Trophoblast cell (in vitro differentiated cells and primary cell): Measurements from ENCODE around the gene PSTPIP1.
"Not testable (repeated sequence)": the region's sequence is repeated elsewhere in the genome, so short reads cannot be mapped to it uniquely, and the experiment has no call there.

Experiments used
- DNase-seq, 2 donors: peaks; one replicate each; pipeline ENCODE4 v3.0.0-alpha.2; 2016
- H2AFZ ChIP-seq: 2 replicates; pipeline ENCODE4 v1.6.1; 2013; ENCODE audit warnings: low read length, moderate library complexity, mild to moderate bottlenecking; ENCODE audit not compliant: insufficient read depth, poor library complexity
- H2AK5ac ChIP-seq: 2 replicates; pipeline ENCODE4 v1.6.1; 2013; ENCODE audit warnings: mild to moderate bottlenecking, low read length
- H2BK120ac ChIP-seq: 2 replicates; pipeline ENCODE4 v1.6.1; 2013; ENCODE audit warnings: low read length, mild to moderate bottlenecking, moderate library complexity; ENCODE audit not compliant: insufficient read depth, poor library complexity
- H2BK12ac ChIP-seq: 2 replicates; pipeline ENCODE4 v1.6.1; 2013; ENCODE audit warnings: mild to moderate bottlenecking, low read length, moderate library complexity
- H2BK5ac ChIP-seq: 2 replicates; pipeline ENCODE4 v1.6.1; 2013; ENCODE audit warnings: low read length, low read depth, moderate library complexity, mild to moderate bottlenecking; ENCODE audit not compliant: poor library complexity
- H3K14ac ChIP-seq: 2 replicates; pipeline ENCODE4 v1.6.1; 2013; ENCODE audit warnings: mild to moderate bottlenecking, low read length
- H3K18ac ChIP-seq: 2 replicates; pipeline ENCODE4 v1.6.1; 2013; ENCODE audit warnings: mild to moderate bottlenecking, low read length
- H3K23ac ChIP-seq: 2 replicates; pipeline ENCODE4 v1.6.1; 2013; ENCODE audit warnings: low read length
- H3K27ac ChIP-seq: 2 replicates; pipeline ENCODE4 v1.5.1; 2013; ENCODE audit warnings: low read depth, mild to moderate bottlenecking, inconsistent platforms, low read length, moderate library complexity
- H3K27me3 ChIP-seq: 2 replicates; pipeline ENCODE4 v1.6.1; 2013; ENCODE audit warnings: inconsistent platforms, mild to moderate bottlenecking, low read length, moderate library complexity; ENCODE audit not compliant: insufficient read depth
- H3K36me3 ChIP-seq, 2 experiments: 1 replicate in 1 of 2; 2 replicates in 1 of 2; pipeline ENCODE4 v1.6.1; 2013; ENCODE audit warnings: low read length in 2 of 2, mild to moderate bottlenecking in 2 of 2, moderate library complexity in 1 of 2; ENCODE audit not compliant: insufficient read depth in 2 of 2, control insufficient read depth in 1 of 2
- H3K4ac ChIP-seq: 2 replicates; pipeline ENCODE4 v1.6.1; 2013; ENCODE audit warnings: low read depth, mild to moderate bottlenecking, low read length, moderate library complexity
- H3K4me1 ChIP-seq, 2 experiments: 1 replicate in 1 of 2; 2 replicates in 1 of 2; pipeline ENCODE4 v1.6.1; 2013; ENCODE audit warnings: low read length in 2 of 2, mild to moderate bottlenecking in 2 of 2, moderate library complexity in 1 of 2; ENCODE audit not compliant: insufficient read depth in 2 of 2, control insufficient read depth in 1 of 2
- H3K4me2 ChIP-seq: 2 replicates; pipeline ENCODE4 v1.6.1; 2013; ENCODE audit warnings: inconsistent platforms, mild to moderate bottlenecking, low read length, moderate library complexity
- H3K4me3 ChIP-seq: 2 replicates; pipeline ENCODE4 v1.5.1; 2013; ENCODE audit warnings: mild to moderate bottlenecking, low read depth, low read length, inconsistent platforms
- H3K79me1 ChIP-seq: one replicate; pipeline ENCODE4 v1.6.1; 2013; ENCODE audit warnings: low read length
- H3K79me2 ChIP-seq: 2 replicates; pipeline ENCODE4 v1.6.1; 2013; ENCODE audit warnings: low read length, mild to moderate bottlenecking; ENCODE audit not compliant: control insufficient read depth, insufficient read depth, poor library complexity
- H3K9ac ChIP-seq: 2 replicates; pipeline ENCODE4 v1.6.1; 2013; ENCODE audit warnings: mild to moderate bottlenecking, low read length
- H3K9me3 ChIP-seq: 2 replicates; pipeline ENCODE4 v1.6.1; 2013; ENCODE audit warnings: low read depth, mild to moderate bottlenecking, control low read depth, inconsistent platforms, low read length; ENCODE audit not compliant: insufficient read depth
- H4K12ac ChIP-seq: 2 replicates; pipeline ENCODE4 v1.6.1; 2013; ENCODE audit warnings: low read depth, mild to moderate bottlenecking, low read length, moderate library complexity
- H4K8ac ChIP-seq: 2 replicates; pipeline ENCODE4 v1.6.1; 2013; ENCODE audit warnings: low read depth, mild to moderate bottlenecking, low read length, moderate library complexity
- H4K91ac ChIP-seq: one replicate; pipeline ENCODE4 v1.6.1; 2013; ENCODE audit warnings: low read depth, mild to moderate bottlenecking, low read length, moderate library complexity
- WGBS: extraction: QIAGEN DNeasy Blood & Tissue Kit; methylation state at CpG from one replicate; pipeline ENCODE4 v1.1.7; 2013; ENCODE audit warnings: missing lambda C conversion rate; ENCODE audit not compliant: insufficient read length, insufficient coverage; ENCODE audit errors: extremely low coverage; 5-methylcytosine and 5-hydroxymethylcytosine counted together

The PSTPIP1 gene

DNA sequence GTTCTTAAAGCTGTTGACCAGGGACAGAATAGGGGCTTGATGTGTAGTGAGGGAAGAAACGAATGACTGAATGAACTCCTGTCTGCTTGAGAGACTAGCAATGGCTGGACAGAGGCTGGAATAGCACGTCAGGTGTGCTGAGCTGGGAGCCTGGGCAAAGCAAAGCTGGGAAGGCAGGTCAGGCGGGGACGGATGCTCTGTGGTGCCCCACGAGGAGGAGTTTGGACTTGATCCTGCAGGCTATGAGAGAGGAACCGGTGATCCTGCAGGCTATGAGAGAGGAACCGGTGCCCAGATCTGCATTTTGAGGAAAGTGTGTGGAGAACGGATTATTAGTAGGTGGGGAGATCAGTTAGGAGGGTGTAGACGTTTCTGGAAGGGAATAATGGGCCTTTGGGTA, 31.3 kb upstream of the PSTPIP1 start:
- Histone ChIP-seq H4K12ac (no peak overlapping the region), H2BK120ac (no peak overlapping the region), H3K4me3 (no peak overlapping the region), H3K9me3 (no peaks in the 10 kb centered on the region), H2AK5ac (no peak overlapping the region), H4K91ac (peak overlapping the region; percentile 58), H3K27me3 (no peaks in the 10 kb centered on the region), H3K18ac (no peak overlapping the region), H3K4me2 (no peak overlapping the region), H3K9ac (no peak overlapping the region), H4K8ac (no peak overlapping the region), H2BK5ac (no peak overlapping the region), H3K23ac (no peak overlapping the region), H3K4me1 (peaks cover 4 to 17% of the 10 kb centered on the region in 2 experiments), H3K27ac (peak overlapping the region; percentile 40), H2AFZ (no peak overlapping the region), H3K36me3 (no peaks in the 10 kb centered on the region), H3K14ac (peak overlapping the region; percentile 17), H2BK12ac (peak overlapping the region; percentile 72), H3K79me1 (peaks cover 2% of the 10 kb centered on the region), H3K4ac (no peak overlapping the region), H3K79me2 (no peaks in the 10 kb centered on the region)
- no peak for DNase-seq
- 100% methylated on average over 2 of the region's 9 CpGs for WGBS

DNA sequence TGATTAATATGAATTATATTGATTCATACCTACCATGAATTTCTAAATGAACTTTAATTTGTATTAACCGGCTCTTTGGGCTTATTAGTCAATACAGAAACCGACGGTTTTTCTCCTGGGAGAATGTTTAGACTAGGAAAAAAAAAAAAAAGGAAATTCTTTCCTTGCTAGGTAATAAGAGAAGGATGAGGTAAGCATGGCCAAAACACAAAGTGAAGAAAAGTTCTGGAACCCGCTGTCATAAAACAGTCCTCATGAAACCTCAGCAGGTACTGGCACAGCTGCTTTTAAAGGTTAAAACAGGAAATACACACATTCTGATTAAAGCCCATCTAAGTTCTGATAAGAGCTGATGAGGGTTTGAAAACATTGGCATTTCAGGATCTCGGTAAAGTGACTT, 30.8 kb upstream of the PSTPIP1 start:
- no peak overlapping the region for H4K91ac ChIP-seq
- no peaks in the 10 kb centered on the region for H3K79me2 ChIP-seq
- H3K23ac ChIP-seq, result no peak overlapping the region
- no peaks in the 10 kb centered on the region for H3K27me3 ChIP-seq
- H3K14ac ChIP-seq, result no peak overlapping the region
- no peaks in the 10 kb centered on the region for H3K36me3 ChIP-seq
- no peak overlapping the region for H3K4me2 ChIP-seq
- H4K8ac ChIP-seq, result no peak overlapping the region
- WGBS, result no CpG with 5 or more reads among the region's 5 CpGs
- peaks cover 4 to 17% of the 10 kb centered on the region in 2 experiments for H3K4me1 ChIP-seq
- DNase-seq, result no peak
- H3K27ac ChIP-seq, result no peak overlapping the region
- no peak overlapping the region for H2AFZ ChIP-seq
- no peak overlapping the region for H2BK5ac ChIP-seq
- H2BK120ac ChIP-seq, result no peak overlapping the region
- no peak overlapping the region for H2AK5ac ChIP-seq
- peaks cover 2% of the 10 kb centered on the region for H3K79me1 ChIP-seq
- no peak overlapping the region for H3K9ac ChIP-seq
- no peak overlapping the region for H3K4ac ChIP-seq
- no peak overlapping the region for H3K18ac ChIP-seq
- no peak overlapping the region for H4K12ac ChIP-seq
- H2BK12ac ChIP-seq, result no peak overlapping the region
- no peaks in the 10 kb centered on the region for H3K9me3 ChIP-seq
- no peak overlapping the region for H3K4me3 ChIP-seq

DNA sequence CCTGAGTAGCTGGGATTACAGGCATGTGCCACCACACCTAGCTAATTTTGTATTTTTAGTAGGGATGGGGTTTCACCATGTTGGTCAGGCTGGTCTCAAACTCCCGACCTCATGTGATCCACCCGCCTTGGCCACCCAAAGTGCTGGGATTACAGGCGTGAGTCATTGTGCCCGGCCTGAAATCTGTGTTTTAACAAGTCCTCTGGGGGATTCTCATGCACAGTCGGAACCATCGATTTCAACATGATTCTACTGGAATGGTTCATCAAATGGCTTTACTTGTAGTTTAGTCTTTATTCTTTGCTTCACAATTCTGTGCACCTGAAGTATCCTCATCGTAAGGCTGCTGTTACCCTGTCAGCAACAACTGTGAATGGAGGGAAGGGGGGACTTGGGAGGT, 28.9 kb upstream of the PSTPIP1 start:
- H2BK5ac ChIP-seq, H3K36me3 ChIP-seq, H3K4ac ChIP-seq, H3K4me3 ChIP-seq, H2AFZ ChIP-seq, H3K18ac ChIP-seq, H3K23ac ChIP-seq, H3K14ac ChIP-seq, H3K9me3 ChIP-seq, H3K79me1 ChIP-seq, H2AK5ac ChIP-seq, H3K79me2 ChIP-seq, H3K9ac ChIP-seq, H3K27ac ChIP-seq, H2BK12ac ChIP-seq, H4K91ac ChIP-seq, H3K4me2 ChIP-seq, DNase-seq, H2BK120ac ChIP-seq, H4K12ac ChIP-seq, H4K8ac ChIP-seq, H3K27me3 ChIP-seq: not testable (repeated sequence)
- peaks cover 4 to 14% of the 10 kb centered on the region in 2 experiments for H3K4me1 ChIP-seq
- no CpG with 5 or more reads among the region's 7 CpGs for WGBS

DNA sequence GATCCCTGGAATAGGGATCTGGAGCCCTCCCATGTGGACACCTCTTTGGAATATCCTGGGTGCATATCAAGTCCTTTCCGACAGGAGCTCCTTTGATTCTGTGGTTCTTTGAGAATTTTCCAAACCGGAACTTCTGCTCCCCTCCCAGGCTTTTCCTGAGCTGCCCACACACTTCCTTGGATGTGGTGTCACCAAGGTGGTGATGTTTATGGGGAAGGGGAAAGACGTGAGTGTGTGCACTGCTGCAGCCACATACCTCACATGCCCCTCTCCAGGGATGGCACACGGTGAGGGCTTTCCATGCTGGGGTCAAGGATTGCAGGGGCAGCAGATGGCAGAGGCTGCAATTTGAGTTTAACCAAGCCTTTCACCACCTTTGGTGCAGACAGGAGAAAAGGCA, 27.9 kb upstream of the PSTPIP1 start:
- Histone ChIP-seq H3K27ac (no peak overlapping the region), H3K4me1 (peaks cover 4 to 14% of the 10 kb centered on the region in 2 experiments), H3K4ac (no peak overlapping the region), H3K14ac (no peak overlapping the region), H3K79me1 (peaks cover 2% of the 10 kb centered on the region), H3K4me2 (no peak overlapping the region), H2BK120ac (no peak overlapping the region), H3K23ac (no peak overlapping the region), H3K36me3 (no peaks in the 10 kb centered on the region), H2BK12ac (no peak overlapping the region), H2BK5ac (no peak overlapping the region), H3K9me3 (no peaks in the 10 kb centered on the region), H4K8ac (no peak overlapping the region), H3K9ac (no peak overlapping the region), H3K18ac (no peak overlapping the region), H3K79me2 (no peaks in the 10 kb centered on the region), H4K12ac (no peak overlapping the region), H3K27me3 (no peaks in the 10 kb centered on the region), H3K4me3 (no peak overlapping the region), H4K91ac (no peak overlapping the region), H2AK5ac (no peak overlapping the region), H2AFZ (no peak overlapping the region)
- DNase-seq, result no peak
- WGBS, result no CpG with 5 or more reads among the region's 4 CpGs
